Stimulated activated CD8-positive, alpha-beta memory T cell treated with anti-CD3 and anti-CD28 coated beads, Interleukin-7, amount 100 ng/mL, for 24 hours (primary cell): ENCODE data around the gene LHPP.
"Not testable (repeated sequence)": the region's sequence is repeated elsewhere in the genome, so short reads cannot be mapped to it uniquely, and the experiment has no call there.

Source experiments
- DNase-seq: peaks from one replicate; pipeline ENCODE4 v3.0.0-alpha.2; 2020; ENCODE audit warnings: low read depth

LHPP gene

DNA sequence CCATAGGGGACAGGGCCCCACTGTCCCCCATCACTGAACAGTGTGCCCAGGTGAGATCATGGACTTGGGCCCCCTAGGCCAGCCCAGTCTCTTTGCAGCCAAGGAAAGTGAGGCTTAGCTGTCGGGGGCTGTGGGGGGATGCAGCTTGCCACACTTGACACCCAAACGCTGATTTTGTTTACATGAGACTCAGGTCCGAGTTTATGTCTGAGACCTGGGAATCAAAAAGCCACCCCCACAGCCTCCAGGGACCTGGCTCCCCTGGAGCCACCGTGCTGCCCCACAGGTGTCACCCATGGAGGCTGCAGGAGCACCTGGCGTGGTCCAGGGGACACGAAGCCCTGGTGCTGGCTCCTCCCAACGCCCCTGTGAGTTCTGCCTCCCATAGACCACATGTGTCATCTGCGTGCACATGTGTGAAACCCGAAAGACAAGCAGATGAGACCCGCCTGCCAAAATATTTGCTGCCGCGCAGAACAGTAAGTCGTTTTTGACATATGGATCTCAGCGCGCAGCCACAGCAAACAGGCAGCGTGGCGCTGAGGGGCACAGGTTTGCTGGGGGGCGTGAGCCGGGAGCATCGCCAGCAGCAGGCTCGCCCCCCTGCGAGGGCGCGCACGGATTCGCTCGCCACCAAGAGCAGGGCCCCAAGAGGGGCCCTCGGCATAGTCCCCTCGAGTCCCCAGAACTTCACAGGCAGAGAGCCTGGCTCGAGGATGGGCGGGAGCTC lies 112.3 kb downstream of the LHPP start:
- DNase-seq, result no peak

DNA sequence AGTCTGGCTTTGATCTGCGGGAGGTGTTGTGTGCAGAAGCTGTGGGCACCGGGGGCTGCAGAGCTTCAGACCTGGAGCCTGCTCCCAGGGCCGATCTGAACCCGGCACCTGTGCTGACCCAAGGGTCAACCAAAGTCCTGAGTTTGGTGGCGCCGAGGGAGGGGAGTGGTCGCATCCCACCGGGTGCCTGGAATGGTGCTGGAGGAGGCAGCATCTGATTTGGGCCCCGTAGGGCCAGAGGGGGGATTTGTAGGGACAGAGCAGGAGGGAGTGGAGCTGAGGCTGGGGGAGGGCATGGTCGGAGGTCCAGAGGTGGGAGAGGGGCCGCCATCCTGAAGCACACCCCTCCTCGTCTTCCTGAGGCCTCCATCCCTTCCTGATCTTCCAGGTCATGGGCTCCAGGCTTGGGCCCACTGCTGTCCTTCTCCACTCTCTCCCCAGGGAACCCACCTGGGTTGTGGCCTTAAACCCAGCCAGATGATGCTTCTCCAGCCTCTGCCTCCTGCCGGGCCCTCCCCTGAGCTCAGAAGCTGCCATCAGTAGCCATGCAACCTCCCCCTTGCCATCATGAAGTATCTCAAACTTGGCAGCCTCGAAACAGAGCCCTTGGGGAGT lies 112.9 kb downstream of the LHPP start:
- no peak for DNase-seq

DNA sequence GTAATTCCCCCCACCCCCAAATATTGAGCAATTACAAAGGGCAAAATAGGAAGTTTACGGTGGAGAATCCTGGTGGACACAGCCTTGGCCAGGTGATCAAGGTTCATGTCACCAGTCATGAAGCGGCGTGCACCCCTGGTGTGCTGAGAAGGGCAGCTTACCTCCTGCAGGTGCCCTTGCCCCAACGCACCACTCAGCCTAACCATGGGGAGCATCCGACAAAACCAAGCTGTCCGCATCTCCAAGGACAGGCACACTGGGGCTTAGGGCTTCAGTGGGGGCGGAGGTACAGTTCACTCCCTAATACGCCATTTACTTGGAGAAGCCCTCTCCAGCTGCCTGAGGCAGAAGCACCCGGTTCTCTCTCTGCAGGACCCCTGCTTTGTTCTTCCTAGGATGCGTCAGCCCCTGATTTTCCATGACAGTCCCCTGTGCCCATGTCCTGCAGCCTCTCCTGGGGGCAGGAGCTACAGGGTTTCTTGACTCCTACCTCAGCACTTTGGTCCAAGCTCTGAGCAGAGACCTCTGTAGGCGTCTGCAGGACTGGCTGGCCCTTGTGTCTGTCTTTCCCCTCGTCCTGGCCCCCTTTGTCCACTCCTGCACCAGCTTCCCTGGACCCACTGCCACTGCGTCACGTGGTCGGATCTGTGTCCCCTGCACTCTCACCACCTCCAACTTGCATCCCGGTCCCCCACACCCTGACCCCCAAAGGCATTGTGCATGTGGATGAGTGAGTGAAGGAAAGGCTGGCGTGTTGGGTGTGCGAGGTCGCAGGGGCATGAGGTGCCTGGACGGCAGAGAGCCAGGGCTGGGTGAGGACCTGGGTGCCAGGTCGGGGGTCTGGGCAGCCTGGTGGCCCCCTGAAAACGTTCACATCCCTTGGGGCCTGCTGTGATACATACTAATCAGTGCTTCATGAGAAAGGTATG lies 113.7 kb downstream of the LHPP start:
- no peak for DNase-seq

DNA sequence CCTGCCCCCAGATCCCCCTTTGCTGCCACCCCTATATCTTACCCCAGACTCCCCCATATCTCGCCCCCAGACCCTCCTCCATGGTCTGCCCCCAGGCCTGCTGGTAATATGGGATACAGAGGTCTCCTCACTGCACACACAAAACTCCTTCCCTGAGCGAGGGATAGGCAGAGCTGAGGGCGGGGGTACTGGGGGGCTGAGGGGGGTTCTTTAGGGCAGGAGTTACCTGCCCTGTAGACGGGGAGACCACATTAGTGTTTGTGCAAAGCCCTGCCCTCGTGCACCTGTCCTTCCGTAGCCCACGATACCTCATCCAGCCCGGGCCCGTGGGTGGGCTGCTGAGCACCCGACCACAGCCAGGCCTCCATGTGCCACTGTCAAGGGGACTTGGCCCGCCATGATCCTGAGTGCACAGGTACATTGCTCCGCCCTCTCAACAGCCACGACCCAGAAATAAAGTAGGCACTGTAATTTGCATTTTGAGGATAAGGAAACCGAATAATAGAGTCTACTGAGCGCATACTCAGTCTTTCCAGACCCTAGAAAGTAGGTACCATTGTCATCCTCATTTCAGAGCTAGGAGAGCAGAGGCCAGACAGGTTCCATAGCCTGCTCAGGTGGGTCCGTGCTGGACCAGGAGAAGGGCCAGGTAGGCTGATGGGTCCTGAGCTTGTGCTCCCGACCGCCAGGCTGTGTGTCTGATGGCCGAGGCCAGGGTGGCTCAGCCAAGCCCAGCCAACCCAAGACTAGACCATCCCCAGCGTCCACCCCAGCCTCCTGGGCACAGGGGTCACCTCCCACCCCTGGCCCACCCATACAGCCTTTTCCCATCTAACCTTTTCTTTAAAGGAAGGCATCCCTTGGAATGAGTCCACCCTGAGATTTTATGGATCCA lies 115.2 kb downstream of the LHPP start:
- DNase-seq, result no peak

DNA sequence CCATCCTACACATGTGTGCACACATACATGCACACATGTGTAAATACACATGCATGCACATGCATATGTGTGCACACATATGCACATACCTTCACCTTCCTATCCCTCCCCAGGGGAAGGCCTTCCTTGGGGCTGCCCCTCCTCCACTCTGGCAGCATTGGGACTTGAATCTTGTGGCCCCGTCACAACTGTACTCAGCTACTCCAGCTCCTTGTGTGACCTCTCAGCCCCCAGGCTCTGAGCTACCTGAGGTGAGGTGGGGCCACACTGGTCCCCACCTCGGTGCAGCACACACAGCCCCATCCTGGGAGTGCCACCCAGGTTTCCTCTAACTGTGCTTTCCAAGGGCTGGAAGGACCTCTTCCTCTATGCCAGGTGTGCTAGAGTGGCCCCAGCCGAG lies 116.0 kb downstream of the LHPP start:
- DNase-seq, result no peak

DNA sequence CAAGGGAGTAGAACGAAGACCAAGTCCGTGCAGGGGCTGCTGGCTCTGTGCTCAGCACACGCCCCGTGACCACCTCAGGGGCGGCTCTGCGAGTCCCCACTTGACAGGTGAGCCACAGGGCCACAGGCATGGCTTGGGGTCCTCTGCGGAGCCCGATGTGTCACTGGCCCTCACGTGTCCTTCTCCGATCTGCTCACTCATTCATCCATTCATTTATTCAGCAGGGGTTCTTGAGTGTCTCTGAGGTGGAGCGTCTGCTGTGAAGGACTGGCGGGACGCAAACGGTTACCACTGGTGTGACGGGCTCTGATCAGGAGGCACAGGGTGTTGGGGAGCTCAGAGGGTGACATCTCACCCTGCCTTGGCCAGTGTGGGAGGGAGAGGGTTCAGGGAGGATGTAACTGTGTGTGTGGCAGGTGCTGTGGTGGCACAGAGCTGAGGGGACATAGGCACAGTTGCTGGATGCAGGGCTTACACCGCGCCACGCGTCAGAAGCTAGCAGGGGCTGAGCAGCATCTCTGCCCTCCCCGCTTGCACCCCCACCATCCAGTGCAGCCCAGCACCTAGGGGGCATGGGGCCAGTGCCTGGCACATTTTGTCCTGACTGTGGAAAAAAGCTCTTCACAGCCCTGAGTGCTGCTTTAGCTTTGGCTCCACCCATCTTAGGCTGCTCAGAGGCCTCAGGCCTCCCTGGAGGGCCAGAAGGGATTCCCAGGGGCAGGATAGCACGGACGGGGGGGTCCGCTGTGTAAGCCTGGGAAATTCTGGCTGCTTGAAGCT lies 116.8 kb downstream of the LHPP start:
- DNase-seq, result no peak

DNA sequence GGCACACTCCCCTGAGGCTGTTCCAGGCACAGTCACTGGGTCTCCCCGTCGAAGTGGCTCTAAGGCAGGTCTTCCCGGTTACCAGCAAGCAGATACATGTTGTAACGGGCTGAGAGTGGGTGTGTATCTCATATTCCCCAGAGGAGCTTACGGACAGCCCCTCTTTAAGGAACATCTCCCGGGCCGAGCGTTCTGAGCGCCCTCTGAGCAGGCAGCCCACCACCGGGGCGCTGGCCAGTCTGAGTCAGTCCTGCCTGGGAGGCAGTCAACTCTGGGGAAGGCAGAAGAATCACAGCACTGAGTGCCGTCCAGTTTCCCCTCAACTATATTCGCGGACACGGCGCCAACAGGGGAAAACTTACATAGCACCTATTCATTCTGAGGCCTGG lies 117.4 kb downstream of the LHPP start:
- no peak for DNase-seq

DNA sequence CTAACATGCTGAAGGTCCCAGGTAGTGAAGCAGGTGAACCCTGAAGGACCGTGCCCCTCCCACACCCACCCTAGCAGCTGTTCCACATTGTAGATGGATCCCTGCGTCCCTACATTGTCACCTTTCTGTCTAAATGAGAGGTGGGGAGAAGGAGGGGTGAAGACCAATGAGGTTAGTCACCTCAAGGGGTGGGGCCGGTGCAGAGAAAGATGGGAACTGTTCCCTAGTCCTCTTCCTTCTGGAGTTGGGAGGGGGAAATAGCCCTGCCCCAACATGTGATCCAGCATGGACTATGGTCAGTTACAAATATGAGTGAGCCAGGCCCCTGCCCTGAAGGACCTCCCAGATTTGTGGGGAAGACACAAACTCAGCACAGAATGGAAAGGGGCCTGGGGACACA lies 124.5 kb downstream of the LHPP start:
- DNase-seq, result no peak

DNA sequence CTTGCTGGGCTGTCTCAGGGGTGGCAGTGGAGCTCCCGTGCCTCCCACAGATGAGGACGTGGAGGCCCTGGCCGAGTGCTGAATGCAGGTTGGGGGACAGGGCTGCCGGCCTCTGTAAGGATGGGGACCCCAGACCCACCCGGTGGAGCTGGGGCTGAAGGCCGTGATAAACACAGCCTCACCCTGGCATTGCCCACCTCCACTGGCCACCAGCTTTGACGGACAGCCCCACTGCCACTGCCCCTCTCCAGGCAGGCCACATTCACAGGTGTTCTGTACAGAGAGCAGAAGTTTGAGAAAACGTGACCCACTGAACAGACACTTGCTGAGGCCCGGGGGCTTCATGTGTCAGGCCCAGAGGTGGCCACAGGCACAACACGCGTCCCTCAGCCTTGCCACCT lies 126.2 kb downstream of the LHPP start:
- no peak for DNase-seq

DNA sequence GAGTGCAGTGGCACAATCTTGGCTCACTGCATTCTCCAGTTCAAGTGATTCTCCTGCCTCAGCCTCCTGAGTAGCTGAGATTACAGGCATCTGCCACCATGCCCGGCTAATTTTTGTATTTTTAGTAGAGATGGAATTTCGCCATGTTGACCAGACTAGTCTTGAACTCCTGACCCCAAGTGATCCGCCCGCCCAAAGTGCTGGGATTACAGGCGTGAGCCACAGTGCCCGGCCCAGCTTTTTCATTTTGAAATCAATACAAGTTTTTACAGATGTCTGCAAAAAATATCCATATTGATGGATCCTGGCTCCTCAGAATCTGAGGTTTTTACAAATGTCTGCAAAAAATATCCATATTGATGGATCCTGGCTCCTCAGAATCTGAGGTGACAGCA lies 126.7 kb downstream of the LHPP start:
- DNase-seq, result not testable (repeated sequence)

DNA sequence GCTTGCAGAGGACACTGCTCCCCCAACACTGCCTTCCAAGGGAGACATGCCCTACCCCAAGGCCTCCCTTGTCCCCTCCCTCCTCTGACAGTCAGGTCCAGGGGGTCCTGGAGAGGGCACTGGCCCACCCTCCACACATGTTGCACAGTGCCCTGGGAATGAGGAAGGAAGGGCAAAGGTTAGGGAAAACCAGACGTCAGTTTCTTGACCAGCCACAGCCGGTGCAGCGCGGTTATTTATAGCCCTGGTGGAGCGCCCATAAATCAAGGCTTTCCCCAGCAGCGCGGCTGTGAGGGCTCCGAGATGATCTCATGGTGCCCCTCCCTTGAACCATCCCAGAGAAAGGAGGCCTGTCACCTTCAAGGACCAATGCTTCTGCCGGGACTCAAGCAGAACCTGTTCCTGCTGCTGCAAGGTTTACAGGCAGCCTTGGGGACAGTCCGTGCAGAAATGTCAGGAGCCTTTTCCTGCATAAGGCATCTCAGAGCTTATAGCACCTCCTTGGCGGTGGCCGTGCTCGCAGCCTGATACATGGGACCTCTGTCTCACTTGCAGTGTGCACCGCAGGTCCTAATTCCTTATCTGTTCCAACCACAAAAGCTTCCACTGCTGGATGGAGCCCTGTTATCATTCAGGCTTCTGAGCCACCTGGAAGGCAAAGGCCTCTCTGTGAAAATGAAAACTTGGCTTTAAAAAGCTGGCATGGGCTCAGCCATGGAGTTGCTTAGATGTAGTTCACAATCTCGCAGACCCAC lies 127.3 kb downstream of the LHPP start:
- DNase-seq, result no peak

DNA sequence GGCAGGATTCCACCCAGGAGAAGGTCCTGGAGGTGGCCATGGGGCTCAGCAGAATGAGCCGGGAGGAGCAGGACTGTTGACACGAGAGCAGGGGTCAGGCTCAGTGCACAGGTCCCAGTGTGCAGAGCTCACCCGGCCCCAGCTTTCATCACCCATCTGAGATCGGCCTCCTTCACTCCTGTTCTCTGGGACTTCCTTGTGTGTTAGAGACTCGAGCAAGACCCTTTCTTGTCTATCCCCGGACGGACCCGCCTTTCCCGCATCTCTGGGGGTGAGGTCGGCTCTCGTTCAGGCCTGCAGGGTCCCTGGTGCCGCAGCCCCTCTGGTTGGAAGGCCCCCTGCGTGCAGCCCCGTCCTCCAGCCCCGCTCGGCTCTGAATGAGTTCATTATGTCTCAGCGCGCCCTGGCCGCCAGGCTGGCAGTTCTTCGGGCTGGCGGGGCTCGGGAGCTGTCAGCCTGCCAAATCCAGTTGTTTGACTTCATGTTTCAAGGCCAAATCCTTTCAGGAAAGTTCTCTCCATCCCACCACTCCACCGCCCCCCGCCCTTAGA lies 127.9 kb downstream of the LHPP start:
- no peak for DNase-seq

DNA sequence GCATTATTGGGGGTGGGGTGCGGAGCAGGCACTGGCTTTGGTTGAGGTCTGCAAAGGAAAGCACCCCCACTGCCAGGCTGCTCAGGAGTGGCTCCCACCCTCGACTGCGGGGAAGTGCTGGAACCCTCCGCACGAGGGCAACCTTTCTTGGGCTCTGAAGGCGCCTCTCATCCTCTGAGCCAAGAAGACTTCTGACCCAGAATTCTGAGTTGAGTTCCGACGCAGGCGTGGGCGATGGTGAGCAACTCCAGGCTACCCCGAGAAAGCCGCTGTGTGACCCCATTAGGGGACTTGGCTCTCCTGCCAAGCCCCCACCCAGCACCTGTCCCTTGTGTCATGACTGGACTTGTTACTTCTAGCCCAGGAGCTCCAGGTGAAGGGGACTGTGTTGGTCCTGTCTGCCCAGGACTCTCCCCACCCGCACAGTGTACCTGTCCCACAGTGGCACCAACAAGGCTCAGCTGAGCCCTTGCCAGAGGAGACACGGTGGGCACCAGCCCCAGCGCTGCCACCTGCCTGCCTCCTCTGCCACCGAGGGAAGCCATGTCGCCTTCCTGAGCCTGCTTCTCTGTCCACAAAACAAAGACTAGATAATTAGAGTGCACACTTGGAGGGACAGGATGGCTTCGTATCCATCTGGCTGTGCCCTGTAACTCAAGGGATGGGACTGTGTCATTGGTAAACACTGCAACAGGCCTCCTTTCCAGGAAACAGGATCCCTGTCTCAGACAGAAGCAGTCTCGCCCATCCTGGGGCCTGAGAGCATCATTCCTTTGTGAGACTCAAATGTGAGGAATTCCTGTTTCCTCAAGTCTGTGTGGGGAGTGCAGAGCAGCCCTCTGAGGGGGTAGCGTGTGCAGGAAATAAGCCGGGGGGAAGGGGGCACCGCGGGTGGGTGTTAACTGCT lies 128.8 kb downstream of the LHPP start:
- DNase-seq, result no peak

DNA sequence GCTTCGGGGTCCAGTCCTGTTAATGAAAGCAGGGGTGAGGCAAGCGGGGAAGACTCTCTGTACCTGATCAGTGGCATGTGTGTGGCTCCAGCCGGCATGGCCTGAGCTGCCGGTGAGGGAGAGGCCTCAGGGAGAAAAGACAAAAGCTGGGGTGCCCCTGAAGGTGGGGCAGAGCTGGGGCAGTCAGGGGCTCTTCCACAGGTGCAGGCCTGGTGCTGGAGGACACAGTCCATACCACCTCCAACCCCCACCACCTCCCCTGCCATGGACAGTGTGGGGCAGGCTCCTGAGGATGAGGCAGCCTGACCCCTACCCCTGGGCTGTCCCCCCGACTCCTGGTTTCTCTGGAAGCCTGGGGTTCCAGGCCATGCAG lies 129.5 kb downstream of the LHPP start:
- DNase-seq, result no peak

DNA sequence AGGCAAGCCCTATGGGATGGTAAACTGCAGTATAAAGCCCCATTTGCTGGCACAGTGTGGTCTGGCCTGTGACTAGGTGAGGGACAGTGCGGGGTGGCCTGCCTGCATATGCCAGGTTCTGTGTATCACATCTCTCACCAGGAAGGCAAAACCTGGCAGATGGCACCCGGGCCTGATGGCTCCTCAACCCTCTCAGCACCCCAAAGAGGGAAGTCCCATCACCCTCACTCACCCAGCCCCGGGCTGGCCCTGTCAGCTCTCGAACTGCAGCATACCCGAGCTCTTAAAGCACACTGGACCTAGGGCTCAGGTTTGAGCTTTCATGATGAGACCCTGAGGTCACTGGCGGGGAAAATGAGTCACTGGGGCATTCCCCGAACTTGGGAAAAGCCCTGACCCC lies 130.5 kb downstream of the LHPP start:
- no peak for DNase-seq

DNA sequence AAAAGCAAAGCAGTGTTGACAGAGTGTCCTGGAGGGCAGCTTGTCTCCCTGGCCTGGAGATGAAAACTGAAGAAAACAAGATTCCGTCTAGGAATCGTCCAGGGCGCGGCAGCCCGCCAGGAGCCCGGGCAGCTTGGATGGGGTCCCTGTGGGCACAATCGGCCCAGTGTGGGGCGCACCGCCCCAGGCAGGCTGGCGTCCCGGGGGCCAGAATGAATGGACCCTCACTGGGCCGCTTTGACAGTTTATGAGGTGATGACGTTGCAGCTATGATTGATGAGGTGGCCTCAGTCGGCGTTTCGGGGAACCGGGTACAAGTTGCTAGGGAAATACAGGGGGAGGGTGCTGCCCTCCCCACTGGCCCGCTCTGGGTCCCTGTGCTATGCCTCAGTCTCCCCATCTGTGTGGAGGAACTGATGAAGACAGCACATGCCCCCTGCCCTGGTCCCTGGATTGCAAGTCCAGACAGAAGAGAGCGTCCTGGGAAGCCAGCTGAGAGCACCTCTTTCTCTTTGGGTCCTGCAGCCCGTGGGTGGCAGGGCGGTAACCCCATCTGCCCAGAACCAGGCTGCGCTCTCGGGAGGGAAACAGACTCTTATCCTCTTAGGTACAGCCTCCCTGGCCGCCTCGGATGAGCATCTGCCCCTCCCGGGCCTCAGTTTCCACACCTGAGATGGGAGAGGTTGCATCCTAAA lies 131.3 kb downstream of the LHPP start:
- DNase-seq, result no peak

DNA sequence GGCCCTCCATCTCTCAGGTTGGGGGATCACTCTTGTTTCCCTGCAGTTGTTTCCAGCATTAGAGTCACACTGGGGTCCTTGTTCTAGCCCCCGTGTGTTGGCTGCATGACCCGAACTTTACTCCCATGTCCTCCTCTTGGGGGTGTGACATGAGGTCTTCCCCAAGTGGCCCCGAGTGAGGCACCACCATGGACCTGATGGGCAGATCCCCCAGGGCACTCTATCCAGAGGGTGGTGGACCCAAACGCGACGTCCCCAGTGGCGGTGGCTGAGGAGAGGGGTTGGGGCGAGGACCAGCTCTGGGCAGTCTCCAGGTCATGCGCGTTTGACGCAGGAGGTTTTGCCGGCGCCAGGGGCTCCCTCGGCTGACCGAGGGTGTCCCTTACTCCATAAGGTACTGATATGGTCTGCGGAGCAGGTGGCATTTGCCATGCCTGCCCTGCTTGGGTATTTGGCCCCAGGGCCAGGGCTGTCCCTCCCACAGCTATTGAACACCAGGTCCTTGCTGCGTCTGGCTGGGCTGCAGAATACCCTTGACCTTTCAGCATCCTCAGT lies 131.9 kb downstream of the LHPP start:
- no peak for DNase-seq

DNA sequence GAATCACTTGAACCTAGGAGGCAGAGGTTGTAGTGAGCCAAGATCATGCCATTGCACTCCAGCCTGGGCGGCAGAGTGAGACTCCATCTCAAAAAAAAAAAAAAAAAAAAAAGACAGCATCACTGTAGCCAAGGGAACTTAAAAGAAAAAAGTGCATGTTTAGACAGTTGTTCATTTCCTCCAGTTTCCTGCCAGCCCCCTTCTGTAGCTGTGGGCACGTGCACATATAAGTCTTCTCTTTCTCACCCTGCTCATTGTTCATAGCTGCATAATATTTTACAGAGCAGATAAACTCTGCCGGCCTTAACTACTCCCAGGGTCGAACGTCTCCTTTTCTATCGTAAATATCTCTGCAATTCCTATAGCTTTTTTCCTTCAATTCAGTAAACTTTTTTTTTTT lies 132.6 kb downstream of the LHPP start:
- no peak for DNase-seq
